ENCODE measurements around the gene EEPD1.

Gene EEPD1

DNA sequence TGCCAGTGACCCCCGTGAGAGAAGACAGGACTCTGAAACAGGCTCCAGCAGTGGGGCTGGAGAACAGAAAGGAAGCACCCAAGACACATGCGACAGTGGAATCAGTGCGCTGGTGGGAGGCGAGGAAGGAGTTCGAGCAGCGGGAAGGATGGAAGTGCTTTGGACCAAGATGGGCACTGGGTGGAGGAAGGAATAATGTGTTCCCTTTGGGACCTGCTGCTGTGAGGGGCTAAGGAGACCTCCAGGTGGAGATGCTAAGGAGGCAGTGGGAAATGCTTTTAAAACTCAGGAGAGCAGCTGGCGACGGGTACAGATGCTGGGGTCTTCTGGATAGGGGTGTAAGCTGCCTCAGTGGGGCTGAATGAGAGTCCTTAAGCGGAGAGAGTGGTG, 126.9 kb downstream of the EEPD1 start:
- DNase-seq (no peak), ATAC-seq (no peak)

- DNase-seq, result no peak
- ATAC-seq, result no peak
Measured at GRCh38 chr7:36280840-36281812, 128.1 kb downstream of the EEPD1 start.

GRCh38 chr7:36281945-36282717, 129.1 kb downstream of the EEPD1 start:
- no peak for DNase-seq

GRCh38 chr7:36283181-36283580, 130.1 kb downstream of the EEPD1 start:
- peak; percentile 35 for ATAC-seq
- DNase-seq, result peak; percentile 37

More at GRCh38 chr7:36281945-36282717, 129.1 kb downstream of the EEPD1 start:
- ATAC-seq, result no peak

DNA sequence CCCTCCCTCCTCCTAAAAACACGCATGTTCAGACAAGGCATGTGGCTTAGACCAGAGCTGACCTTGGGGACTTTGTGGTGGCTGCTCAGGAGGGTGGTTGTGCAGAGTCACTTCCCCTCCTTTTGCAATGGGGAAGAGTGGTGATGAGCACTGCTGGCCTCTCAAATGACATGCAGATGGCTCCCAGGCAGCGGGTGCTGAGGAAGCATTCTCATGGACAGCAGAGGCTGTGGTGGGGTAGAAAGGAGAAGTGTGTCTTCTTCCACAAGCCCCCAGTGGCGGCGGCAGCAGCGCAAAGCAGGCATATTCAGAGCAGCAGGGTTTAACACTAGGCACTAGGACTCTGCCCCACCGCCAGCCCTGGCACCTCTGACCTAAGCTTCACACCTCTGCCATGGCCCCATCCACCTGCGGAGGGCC, 130.7 kb downstream of the EEPD1 start:
- DNase-seq (peak; percentile 32), ATAC-seq (peak; percentile 14)

DNA sequence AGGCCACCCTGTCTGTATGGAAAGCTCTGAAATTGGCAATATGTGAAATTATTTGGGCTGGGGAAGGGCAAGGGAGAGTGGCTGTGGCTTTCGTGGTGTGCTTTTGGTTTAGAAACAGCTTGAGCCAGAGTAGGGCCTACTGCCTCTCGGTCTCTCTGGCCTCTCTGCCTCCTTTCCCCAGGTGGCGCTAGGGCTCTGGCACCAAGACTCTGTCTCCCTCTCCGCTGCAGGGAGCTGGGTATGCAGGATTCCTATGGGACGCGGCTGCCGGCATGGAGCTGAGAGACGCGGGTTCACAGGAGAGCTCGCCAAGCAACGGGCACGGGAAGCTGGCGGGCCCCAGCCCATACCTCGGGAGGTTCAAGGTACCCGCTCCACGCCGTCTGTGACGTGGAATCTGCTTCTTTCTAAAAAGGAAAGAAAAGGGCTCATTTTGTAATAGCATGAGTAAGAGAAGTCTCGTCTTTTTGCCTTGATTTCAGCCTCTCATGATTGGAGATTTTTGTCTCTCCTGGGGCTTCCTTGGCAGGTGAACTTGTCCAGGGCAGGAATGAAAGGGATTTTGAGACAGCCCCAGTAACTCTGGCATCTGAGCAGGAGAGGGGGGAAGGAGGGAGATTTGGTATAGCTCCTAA, 131.5 kb downstream of the EEPD1 start:
- no peak for ATAC-seq
- DNase-seq, result no peak

DNA sequence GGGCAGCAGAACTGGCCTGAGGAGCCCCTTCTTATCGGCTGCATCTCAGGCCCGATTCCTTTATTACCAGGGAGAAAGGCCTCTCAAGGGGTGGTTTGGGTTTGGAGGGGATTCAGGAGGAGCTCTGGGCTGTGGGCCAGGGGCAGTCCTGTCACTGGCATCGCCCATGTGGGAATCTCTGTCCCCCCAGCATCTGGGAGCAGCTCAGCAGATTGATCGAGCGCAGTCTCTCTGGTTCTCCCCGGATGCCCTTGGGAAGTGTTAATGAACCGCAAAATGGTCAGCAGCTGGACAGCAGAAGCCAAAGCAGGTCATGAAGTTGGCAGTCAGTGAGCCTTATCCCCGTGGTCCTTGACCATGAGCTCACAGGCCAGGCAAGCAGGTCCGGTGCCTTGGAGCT, 132.2 kb downstream of the EEPD1 start:
- ATAC-seq (no peak), DNase-seq (no peak)

DNA sequence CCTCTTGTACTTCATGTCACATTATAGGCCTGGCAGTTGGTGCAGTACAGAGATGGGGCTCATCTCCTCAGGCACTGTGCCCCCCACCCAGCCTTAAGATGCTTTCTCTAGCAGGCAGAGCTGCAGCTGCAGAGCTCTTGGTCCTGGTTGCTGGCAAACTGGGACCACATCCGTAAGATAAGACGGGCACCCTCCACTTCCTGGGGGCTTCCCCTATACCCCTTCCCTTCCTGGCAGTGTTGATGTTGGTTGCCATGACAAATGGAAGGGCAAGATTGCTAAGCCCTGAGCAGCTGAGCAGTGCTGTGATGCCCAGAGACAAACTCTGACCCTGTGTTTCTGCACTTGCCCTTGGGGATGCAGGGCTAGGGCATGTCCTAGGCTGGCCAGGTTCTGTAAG, 133.2 kb downstream of the EEPD1 start:
- DNase-seq (peak; percentile 53), ATAC-seq (peak; percentile 70)

- DNase-seq (no peak), ATAC-seq (no peak)
Measured at GRCh38 chr7:36286688-36287087, 133.6 kb downstream of the EEPD1 start.

DNA sequence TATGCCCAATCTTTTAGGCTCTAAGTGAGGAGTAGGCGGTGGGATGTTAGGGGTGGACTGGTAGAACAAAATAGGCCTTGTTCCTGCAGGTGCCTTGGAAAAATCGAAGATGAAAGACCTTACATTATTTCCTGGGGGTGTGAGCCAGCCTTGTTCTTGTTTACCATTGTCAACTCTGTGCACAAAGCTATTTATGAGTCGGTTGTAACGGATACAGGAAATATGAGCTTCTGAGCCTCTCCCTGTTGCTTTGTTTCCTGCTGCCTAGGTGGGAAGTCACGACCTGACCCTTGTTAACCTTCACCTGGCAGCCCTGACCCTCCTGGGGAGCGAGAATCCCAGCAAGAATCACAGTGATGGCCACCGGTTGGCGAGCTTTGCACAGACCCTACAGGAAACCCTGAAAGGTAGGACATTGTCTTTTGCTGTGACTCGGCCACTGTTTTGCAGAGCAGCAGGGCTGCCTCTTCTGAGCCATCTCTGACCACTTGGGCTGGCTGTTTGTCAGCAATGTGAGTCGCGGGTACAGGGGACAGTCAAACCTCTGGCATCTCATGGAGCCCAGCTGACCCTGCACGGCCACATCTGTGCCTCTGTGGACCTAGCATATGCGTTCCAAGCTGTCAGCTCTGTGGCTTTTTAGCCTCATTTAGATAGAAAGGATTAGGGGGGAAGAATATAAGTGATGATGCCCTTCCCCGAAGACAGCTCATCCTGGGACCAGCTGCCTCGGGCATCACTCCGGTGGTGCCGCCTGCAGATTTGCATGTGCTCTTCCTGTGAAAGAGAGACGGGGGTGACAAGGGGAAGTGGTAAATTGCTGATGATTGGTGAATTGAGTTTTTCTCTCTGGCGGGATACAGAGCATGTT, 134.6 kb downstream of the EEPD1 start:
- peak; percentile 49 for DNase-seq
- peak; percentile 51 for ATAC-seq

- no peak for ATAC-seq
Measured at GRCh38 chr7:36288501-36288900, 135.4 kb downstream of the EEPD1 start.

GRCh38 chr7:36289833-36290661, 137.0 kb downstream of the EEPD1 start:
- ATAC-seq (no peak), DNase-seq (no peak)

More at GRCh38 chr7:36288501-36288900, 135.4 kb downstream of the EEPD1 start:
- DNase-seq, result no peak

GRCh38 chr7:36291387-36292316, 138.6 kb downstream of the EEPD1 start:
- DNase-seq (peak; percentile 83), ATAC-seq (peak; percentile 62)

DNA sequence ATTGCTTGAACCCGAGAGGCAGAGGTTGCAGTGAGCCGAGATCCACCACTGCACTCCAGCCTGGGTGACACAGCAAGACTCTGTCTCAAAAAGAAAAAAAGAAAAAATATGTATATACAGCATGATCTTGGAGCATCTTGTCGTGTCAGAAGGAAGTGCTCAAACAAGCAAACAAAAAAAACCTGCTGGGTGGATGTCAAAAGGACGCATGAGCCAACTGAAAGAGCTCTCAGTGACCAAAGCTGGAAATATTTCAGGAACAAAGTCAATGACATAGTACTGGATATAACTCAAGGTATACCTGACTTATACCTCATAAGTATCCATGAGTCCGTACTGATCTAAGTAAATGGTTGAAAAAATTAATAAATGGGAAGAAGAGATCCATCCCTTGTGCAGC, 142.0 kb downstream of the EEPD1 start:
- DNase-seq, result no peak
- no peak for ATAC-seq

- ATAC-seq, result no peak
- no peak for DNase-seq
Measured at GRCh38 chr7:36296284-36296683, 143.2 kb downstream of the EEPD1 start.

DNA sequence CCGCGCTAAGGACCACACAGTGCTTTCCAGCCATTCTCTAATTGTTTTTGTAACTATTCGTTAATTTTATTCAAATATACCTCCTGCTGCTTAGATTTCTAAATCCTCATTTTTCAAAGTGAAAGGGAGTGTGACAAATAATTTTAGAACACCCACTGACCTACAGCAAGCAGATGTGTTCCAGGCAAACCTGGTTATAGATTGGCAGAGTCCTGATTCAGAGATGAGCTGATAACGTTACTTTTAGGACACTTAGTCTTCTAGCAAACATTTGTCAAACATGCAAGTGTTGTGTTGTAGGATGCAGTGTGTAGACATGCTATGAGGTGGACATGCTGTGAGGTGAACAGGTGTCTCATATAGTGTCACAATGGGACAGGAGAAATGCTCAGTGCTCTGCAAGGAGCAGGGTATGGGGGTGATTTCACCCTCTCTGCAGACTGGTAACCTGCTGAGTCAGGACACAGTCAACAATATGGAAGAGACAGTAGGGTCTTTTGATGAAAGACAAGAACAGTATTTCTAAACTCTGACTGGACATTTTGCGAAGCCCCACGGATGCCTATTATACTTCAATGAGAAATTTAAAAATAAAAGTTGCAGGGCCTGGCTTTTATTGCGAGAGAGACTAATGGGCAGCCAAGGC, 144.4 kb downstream of the EEPD1 start:
- DNase-seq (no peak), ATAC-seq (no peak)

GRCh38 chr7:36298106-36298505, 145.1 kb downstream of the EEPD1 start:
- DNase-seq, result no peak

GRCh38 chr7:36299223-36299774, 146.2 kb downstream of the EEPD1 start:
- no peak for DNase-seq
- no peak for ATAC-seq

More at GRCh38 chr7:36298106-36298505, 145.1 kb downstream of the EEPD1 start:
- no peak for ATAC-seq

All from stimulated activated naive CD8-positive, alpha-beta T cell treated with anti-CD3 and anti-CD28 coated beads, Interleukin-15, Interleukin-2, amounts not matched to agents 100 U/mL and 50 U/mL, for 24 hours (primary cell).